SK-N-SH (cell line): Measurements from ENCODE around the gene LILRB5.

Experiments used
- CTCF ChIP-seq: fragments of 200-600 bp; sonication (generic); IDR thresholded peaks from 2 replicates; pipeline ENCODE4 v1.6.1; 2017; ENCODE audit warnings: antibody characterized with exemption, mild to moderate bottlenecking, moderate library complexity
- ELF1 ChIP-seq: IDR thresholded peaks from 2 replicates; pipeline ENCODE4 v1.4.0; 2012
- EZH2phosphoT487 ChIP-seq: fragments of 200-600 bp; sonication (generic); IDR thresholded peaks from 2 replicates; pipeline ENCODE4 v1.6.1; 2017; ENCODE audit warnings: low read depth, mixed run types, mild to moderate bottlenecking, antibody characterized with exemption, moderate library complexity, borderline replicate concordance
- GABPA ChIP-seq: IDR thresholded peaks from 2 replicates; pipeline ENCODE4 v1.4.0; 2012; ENCODE audit warnings: low read depth, mild to moderate bottlenecking
- JUND ChIP-seq: IDR thresholded peaks from 2 replicates; pipeline ENCODE4 v1.4.0; 2012
- MAX ChIP-seq: IDR thresholded peaks from 2 replicates; pipeline ENCODE4 v1.4.0; 2012; ENCODE audit warnings: low read depth
- MEF2A ChIP-seq: IDR thresholded peaks from 2 replicates; pipeline ENCODE4 v1.4.0; 2012; ENCODE audit warnings: low read depth, borderline replicate concordance
- NFIC ChIP-seq: IDR thresholded peaks from 2 replicates; pipeline ENCODE4 v1.4.0; 2012; ENCODE audit warnings: borderline replicate concordance
- NRF1 ChIP-seq: IDR thresholded peaks from 2 replicates; pipeline ENCODE4 v1.6.1; 2012; ENCODE audit warnings: low read depth, mild to moderate bottlenecking, low read length
- REST ChIP-seq: IDR thresholded peaks from 2 replicates; pipeline ENCODE4 v1.6.1; 2012; ENCODE audit warnings: mild to moderate bottlenecking, low read depth, low read length, moderate library complexity
- RFX5 ChIP-seq: IDR thresholded peaks from 2 replicates; pipeline ENCODE4 v1.6.1; 2012; ENCODE audit warnings: mild to moderate bottlenecking, improper control_type of control experiment, low read length
- SIN3A ChIP-seq: IDR thresholded peaks from 2 replicates; pipeline ENCODE4 v1.6.1; 2012; ENCODE audit warnings: low read depth, mild to moderate bottlenecking, low read length, moderate library complexity, borderline replicate concordance
- TAF1 ChIP-seq: IDR thresholded peaks from 2 replicates; pipeline ENCODE4 v1.6.1; 2012; ENCODE audit warnings: low read depth, mild to moderate bottlenecking, low read length, moderate library complexity, borderline replicate concordance

- TF ChIP-seq NFIC (no peak), TAF1 (no peak), RFX5 (no peak), CTCF (no peak), EZH2phosphoT487 (no peak), REST (no peak), SIN3A (no peak), NRF1 (no peak), MEF2A (no peak), ELF1 (no peak), JUND (no peak), GABPA (no peak), MAX (no peak)
Observed at GRCh38 chr19:54252243-54252642, 4.8 kb downstream of the LILRB5 start.
